Hematopoietic multipotent progenitor cell treated with erythropoietin and hydrocortisone succinate and interleukin-3 and kit ligand, for 15 days (in vitro differentiated cells): Measurements from ENCODE around the gene SLC25A27.
"Not testable (repeated sequence)": the region's sequence is repeated elsewhere in the genome, so short reads cannot be mapped to it uniquely, and the experiment has no call there.

Experiments
- DNase-seq: peaks from one replicate; pipeline ENCODE4 v3.0.0-alpha.2; 2015; ENCODE audit warnings: low spot score

SLC25A27 gene

GRCh38 chr6:46652603-46653438, at the start of gene SLC25A27, which contains the start of gene CYP39A1:
Gene SLC25A27 (plus strand): TSS chr6:46652975. CDS start chr6:46653193, 218 bp downstream.
Gene CYP39A1 (minus strand): TSS chr6:46652818. CDS start chr6:46652582, 236 bp downstream.
- peak; percentile 51 for DNase-seq

DNA sequence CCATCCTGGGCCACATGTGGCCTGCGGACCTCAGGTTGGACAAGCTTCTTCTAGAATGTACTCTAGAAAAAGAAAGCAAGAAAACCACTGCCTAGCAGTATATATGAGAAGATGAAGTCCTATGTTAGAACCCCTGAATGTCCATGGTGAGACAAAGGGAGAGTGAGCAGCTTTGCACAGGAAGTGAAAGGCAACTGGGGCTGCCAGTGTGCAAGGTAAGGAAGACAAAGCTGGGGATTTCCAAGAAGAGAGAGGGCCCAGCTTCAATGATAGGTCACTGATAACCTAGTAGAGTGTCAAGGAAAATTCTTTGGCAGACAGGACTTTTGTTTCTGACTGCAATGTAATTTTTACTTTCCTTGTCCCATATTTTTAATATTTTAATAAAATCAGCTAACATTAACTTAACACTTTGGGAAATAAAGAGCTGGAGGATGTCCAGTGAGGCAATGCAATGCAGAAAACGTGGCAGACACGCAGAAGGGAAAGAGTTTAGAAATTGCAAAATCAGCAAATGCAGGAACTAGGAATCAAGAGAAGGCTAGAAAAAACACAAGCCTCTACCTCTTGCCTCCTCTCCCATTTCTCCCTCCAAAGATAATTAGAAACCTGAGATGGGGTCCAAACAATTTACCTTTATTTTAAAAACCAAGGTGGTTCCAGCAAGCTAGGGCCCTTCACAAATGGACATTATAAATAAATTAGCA, 47.5 kb upstream of the SLC25A27 start:
- no peak for DNase-seq

DNA sequence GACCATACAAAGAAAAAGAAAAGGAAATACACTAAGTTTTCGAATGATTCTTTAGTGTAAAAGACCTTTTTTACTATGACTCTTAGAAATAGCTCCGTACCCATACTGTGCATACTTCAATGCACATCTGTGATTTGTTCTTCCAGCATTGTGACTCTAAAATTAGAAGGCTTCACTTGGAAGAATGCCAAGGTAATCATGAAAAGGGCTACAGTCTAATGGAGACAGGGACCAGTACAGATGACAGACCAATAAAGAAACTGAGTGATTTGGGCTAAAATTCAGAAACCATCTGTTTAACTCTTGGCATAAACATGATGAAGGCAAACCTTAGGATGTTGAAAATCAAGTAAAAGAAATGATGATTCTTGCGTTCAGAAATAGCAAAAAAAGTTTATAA, 46.4 kb upstream of the SLC25A27 start:
- no peak for DNase-seq

GRCh38 chr6:46610862-46611553, 41.8 kb upstream of the SLC25A27 start:
- no peak for DNase-seq

DNA sequence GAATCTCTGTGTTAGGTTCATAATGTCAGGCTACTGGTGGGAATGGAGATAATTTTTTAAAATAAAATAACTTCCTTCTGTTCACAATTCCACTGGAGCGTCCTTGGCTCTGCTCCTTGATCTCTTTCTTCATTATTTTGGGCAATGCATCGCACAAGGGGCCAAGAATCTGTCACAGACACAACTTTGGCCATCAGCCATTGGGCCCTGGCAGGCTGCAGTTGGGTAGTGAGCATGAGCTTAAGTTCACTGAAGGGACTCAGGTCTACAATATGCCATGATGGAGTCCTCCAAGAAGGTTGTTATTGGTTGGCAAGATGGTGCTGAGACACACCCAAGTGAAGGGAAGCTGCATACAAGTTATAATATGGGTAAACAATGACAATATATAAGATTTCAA, 40.1 kb upstream of the SLC25A27 start:
- no peak for DNase-seq

DNA sequence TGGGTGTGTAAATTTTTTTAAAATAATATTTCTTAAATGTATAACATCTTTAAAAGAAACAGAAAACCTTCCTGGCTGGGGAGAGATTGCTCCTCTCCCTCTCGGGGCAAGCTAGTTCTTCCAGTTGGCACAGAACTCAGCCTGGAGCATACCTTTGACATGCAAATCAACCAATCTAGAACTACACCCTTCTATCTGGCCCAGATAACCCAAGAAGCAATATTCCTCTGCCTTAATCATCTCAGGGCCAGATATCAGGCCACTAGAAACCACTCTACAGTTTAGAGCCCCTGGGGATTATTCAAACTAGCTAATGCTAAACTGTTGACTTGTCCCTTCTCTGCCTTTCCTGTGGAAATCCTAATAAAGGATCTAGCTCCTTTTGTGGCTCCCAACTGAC, 34.0 kb upstream of the SLC25A27 start:
- DNase-seq = no peak

DNA sequence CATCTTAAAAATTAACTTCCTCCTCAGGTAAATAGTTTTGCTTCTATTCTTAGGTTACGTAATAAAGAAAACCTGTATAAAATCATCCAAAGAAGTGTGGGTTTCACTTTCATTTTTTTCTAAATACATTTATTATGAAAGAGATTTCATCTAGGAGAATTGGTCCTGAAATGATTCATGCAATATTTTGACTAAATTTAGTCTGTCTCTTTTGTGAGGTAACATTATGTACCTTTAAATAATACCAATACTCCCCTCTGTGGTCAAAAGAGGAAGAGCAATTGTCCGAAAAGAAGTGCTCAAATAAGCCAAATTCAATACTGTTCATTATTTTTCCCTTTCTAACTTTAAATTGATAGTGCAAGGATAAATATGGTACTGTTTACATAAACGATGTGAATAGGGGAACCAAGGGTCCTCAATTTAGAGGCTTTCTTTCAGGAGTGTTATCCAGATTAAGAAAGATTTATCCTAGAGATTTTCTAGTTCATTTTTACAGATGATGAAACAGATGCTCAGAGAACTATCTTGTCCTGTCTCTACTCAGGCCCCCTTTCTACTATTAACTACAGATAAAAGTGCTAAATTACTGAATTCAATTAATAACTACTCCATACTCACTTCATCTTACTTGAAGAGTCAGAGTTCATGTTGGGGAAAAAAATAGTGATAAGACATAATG, 26.4 kb upstream of the SLC25A27 start:
- DNase-seq = no peak

- DNase-seq = no peak
These were observed 25.8 kb upstream of the SLC25A27 start for GRCh38 chr6:46626976-46627375.

- DNase-seq = no peak
These were observed 24.3 kb upstream of the SLC25A27 start for GRCh38 chr6:46628498-46628897.

DNA sequence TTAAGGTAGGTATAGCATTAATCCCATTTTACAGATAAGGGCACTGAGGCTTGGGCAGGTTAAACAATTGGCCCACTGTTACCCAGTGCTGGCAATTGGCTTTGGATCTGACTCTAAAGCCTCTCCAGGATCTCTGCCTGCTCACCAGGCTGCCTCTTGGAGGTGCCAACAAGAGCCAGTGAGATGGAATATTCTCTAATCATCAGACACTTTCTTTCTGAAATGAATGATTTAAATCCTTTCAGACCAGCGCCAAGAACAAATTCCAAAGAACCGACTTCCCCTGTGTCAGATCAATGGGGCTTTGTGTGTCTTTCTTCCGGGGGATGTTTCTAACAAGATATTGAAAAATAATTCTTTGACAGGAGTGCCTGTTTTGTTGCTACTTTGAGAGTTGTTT, 23.8 kb upstream of the SLC25A27 start:
- DNase-seq = no peak

DNA sequence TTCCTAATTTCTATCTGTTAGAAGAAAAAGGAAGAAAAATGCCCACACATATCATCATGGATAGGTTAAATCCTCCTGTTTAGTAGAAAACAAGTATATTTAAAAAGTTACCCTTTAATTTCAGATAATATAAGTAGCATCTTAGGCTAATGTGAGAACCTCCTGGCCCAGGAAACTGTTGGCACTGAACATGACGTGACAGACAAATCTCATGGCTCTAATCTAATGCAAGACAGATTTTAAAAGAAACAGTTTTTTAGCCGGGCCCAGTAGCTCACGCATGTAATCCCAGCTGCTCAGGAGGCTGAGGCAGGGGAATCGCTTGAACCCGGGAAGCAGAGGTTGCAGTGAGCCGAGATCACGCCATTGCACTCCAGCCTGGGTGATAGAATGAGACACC, 23.1 kb upstream of the SLC25A27 start:
- no peak for DNase-seq

- DNase-seq = no peak
These were observed 20.7 kb upstream of the SLC25A27 start for GRCh38 chr6:46632053-46632452.

DNA sequence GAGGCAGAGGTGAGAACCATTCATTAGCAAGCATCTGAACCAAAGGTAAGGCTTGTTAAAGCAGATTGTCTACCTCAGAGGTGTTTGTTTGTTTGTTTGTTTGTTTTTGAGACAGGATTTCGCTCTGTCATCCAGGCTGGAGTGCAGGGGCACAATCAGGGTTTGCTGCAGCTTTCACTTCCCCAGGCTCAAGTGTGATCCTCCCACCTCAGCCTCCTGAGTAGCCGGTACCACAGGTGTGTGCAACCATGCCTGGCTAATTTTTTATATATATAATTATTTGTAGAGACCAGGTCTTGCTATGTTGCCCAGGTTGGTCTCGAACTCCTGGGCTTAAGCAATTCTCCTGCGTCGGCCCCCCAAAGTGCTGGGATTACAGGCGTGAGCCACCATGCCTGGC, 17.3 kb upstream of the SLC25A27 start:
- no peak for DNase-seq

DNA sequence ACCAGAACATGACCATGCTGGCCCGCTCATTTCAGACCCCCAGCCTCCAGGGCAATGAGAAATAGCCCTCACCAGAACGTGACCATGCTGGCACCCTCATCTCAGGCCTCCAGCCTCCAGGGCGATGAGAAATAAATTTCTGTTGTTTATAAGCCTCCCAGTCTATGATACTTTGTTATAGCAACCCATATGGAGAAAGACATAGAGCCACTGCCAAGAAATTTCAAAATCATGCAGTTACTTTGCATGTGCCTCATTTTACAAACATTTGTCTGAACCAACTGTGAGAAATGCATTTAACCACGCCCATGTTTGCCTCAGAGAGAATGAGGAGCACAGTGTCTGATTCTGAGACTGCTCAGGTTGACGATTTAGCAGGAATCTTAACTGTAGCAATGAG, 15.6 kb upstream of the SLC25A27 start:
- DNase-seq = no peak

DNA sequence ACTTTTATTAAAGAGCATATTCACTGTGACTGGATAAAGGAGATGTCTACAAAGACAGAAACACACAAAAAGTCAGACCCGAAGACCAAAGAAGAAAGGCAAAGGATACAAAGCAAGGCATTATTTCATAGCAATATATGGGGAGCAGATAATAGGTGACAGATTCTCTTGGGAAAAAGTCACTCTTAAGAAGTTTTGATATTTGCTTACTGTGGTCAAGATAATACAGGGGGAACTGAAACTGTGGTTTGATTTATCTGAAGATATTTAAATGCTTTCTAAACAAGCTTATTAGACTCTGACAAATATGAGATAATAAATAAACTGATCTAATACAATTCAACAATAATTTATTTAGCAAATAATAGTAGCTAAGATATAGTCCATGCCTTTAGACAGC, 14.8 kb upstream of the SLC25A27 start:
- no peak for DNase-seq

GRCh38 chr6:46638650-46639049, 14.1 kb upstream of the SLC25A27 start:
- DNase-seq = no peak

DNA sequence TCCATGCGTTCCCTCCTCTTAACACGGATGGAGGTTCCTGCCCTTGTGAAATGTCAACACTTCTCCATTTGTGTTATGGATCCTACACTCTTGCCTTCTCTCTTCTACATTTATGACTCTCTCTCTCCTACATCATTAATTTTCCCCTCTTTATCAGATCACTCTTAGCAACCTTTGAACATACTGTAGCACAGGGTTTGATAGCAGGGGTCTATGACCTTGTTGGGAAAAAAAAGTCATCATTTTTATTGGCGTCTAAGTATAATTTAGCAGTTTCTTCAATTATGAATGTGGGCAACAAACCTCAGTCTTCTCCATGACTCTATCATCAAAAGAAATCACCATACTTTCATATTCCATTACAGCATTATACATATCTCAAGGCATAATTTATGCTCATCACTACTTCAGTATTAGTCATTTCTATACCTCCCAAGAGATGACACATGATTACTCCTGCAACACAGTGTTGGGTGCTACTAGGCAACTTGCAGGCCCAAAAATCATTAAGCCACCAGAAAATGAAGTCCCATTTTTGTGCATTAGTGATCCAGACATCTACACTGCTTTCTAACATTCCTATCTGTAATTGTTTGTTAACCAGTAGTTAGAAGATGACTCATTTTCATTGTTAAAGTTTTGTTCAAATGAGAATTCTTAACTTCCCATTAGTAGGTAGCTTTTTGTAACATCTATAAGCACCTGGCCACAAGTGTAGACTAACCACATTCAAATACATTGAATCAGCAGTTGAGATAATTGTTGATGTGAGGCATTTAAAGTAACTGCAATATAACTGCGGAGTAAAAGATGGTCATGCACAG, 9.6 kb upstream of the SLC25A27 start:
- DNase-seq = no peak

- no peak for DNase-seq
These were observed 7.5 kb upstream of the SLC25A27 start for GRCh38 chr6:46645265-46645664.

DNA sequence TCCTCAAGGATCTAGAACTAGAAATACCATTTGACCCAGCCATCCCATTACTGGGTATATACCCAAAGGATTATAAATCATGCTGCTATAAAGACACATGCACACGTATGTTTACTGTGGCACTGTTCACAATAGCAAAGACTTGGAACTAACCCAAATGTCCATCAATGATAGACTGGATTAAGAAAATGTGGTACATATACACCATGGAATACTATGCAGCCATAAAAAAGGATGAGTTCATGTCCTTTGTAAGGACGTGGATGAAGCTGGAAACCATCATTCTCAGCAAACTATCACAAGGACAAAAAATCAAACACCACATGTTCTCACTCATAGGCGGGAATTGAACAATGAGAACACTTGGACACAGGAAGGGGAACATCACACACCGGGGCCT, 4.7 kb upstream of the SLC25A27 start:
- not testable (repeated sequence) for DNase-seq

- DNase-seq = no peak
These were observed 3.8 kb upstream of the SLC25A27 start for GRCh38 chr6:46648869-46649492.

DNA sequence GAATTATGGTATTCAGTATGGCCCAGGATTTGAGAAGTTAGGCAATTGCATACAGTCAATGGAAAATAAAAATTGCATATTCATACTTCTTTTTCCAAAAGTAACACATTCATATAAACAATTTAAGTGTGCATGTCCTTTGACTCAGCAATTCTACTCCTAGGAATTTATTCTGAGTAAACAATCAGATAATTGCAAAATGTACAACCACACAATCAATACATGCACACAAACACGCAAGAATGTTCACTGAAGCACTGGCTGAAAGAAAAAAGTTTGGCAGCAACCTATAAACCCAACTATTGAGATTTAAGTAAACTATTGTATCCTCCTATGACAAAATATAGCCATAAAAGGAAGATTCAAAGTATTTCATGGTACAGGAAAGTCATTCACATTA, 1.8 kb upstream of the SLC25A27 start:
- DNase-seq = no peak
